ENCODE data around the gene RPS6KA2. TPM values are rescaled to one million over a fixed set of nuclear protein-coding genes. Genes with fewer than 3 reads are reported as not detected.

Gene RPS6KA2
- total RNA-seq, 4 donors from 2014 or later, result 43.9 to 161 (median 82.7) TPM

DNA sequence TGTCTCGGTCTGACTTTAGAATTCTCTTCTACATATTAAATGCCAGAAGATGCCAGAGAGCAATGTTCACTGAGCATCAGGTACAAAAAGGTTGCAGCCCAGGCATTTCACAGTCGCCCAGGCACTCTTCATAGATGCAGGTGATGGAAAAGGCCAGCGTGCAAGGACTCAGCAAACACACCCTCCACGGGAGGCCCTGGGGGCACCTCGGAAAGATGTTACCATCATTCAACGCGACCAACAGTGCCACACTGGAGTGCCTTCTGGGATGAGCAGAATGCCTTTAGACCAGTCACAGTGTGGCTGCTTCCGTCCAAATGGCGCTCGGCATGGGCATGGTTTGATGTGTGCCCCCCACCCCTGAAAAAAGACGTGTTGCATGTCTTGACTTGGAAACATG, 36.0 kb downstream of the RPS6KA2 start:
- TF ChIP-seq, protein P1, sequence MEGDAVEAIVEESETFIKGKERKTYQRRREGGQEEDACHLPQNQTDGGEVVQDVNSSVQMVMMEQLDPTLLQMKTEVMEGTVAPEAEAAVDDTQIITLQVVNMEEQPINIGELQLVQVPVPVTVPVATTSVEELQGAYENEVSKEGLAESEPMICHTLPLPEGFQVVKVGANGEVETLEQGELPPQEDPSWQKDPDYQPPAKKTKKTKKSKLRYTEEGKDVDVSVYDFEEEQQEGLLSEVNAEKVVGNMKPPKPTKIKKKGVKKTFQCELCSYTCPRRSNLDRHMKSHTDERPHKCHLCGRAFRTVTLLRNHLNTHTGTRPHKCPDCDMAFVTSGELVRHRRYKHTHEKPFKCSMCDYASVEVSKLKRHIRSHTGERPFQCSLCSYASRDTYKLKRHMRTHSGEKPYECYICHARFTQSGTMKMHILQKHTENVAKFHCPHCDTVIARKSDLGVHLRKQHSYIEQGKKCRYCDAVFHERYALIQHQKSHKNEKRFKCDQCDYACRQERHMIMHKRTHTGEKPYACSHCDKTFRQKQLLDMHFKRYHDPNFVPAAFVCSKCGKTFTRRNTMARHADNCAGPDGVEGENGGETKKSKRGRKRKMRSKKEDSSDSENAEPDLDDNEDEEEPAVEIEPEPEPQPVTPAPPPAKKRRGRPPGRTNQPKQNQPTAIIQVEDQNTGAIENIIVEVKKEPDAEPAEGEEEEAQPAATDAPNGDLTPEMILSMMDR (IDR thresholded peaks at IDR 0.05; ENCODE audit: low read depth), result no peak

DNA sequence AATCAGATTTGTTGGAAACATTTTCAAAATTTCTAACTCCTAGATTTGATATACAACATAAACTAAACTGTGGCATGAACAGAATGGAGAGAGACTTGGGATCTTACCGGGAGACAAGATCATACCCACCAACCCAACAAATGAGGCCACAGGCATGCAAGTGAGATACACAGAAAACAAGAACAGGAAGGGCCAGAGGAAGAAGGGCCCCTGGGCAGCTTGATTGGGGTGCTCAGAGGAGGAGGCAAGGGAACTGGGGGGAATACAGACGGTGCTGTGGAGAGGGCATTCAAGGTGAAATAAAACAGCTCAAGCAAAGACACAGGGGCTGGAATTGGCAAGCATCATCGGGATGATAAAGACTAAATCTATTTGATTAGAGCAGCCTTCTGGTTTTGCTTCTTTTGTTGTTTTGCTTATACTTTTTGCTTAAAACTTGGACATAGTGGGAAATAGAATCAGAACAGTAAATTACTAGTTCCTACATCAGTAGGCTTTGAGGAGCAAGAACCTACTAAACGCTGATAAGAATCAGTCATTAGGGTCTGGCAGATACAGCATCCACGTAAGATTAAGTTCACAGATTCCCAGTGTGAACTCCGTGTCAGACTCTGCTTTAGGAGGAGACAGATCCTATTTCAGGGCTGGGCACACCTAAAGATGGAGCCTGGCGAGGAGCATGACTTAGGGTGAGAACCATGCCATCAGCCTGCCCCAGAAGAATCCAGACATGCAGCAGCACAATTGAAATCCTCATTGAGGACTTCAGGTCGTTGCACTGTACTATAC, 37.1 kb downstream of the RPS6KA2 start:
- TF ChIP-seq, protein P1 (IDR thresholded peaks at IDR 0.05; ENCODE audit: low read depth), result no peak

DNA sequence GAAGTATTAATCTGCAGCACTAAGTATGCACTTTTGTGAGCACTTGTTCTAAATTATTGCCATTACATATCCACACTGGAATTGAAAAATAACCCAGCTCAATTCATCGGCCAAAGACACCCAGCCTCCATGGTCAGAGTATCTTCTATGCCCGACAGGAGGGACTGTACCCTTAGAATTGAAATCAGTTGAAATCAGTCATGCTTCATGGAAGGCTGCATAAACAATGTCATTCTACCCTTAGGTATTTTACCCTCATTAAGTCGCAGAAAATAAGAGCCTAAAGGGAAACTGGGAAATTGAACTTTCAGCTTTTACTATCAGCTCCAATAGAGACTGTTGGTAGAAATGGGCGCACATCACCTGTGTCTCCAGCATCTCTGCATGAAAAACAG, 37.7 kb downstream of the RPS6KA2 start:
- TF ChIP-seq, protein P1 (IDR thresholded peaks at IDR 0.05; ENCODE audit: low read depth), result no peak

DNA sequence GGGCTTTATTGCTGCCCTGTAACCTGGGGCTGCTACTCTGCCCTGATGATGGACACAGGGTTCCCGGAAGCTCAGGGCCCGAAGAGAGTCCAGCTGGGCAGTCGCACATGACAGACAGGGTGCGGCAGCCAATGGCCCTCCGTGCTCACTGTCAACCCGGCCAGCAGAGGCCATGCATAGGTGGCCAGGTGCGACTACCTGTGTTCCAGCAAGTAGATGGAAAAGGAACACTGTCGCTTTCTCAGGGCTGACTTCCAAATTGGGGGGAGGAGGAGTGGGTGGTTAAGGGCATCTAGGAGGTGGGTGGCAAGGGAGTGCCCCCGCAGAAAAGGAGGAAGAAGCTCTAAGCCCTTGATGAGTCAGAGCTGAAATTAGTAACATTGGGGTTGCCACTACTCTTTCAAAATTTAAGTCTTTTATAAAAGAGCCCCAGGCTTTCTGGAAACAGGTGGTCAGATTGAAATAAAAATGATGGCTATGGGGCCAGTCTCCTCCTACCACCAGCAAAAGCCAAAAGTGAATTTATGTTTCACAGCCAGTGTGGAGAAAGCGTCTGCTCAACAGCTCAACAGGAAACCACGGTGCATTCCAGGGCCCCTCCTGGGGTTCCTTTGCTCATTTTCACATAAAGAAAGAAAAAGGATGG, 38.2 kb downstream of the RPS6KA2 start:
- TF ChIP-seq, protein P1 (IDR thresholded peaks at IDR 0.05; ENCODE audit: low read depth), result no peak

DNA sequence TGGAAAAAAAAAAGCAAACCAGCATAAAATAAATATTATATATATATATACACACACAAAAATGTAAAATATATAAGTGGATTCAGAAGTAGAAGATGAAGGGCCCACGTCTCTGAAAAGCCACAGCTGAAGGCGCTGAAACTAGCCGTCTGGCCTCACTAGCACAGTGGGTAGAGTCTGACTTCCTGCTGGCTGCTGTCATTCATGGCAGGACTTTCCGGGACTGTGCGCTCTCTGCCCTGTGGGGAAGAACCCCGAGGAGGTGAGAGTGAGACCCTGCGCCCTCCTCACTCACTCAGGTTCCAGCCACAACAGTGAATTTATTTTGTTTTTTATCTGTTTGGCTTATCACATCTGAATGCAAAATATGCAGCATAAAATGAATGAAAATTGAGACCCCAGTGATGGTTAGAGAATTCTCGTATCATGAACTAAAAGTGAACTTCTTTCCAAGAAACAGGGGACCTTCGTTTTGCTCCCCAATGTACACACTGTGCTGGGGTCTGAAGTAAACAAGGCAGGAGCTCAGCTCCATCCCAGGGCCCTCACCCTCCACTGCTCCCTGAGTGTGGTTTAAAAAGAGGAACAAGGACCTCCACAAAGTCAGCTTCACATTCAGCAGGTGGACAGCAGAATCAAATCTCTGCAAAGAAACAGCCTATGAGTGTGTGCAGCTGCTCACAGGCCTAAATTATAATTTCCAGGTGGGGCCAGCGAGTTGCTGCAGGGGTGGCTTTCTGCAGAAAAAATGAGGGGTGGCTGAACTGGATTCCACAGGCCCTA, 39.2 kb downstream of the RPS6KA2 start:
- TF ChIP-seq, protein P1 (IDR thresholded peaks at IDR 0.05; ENCODE audit: low read depth), result no peak

DNA sequence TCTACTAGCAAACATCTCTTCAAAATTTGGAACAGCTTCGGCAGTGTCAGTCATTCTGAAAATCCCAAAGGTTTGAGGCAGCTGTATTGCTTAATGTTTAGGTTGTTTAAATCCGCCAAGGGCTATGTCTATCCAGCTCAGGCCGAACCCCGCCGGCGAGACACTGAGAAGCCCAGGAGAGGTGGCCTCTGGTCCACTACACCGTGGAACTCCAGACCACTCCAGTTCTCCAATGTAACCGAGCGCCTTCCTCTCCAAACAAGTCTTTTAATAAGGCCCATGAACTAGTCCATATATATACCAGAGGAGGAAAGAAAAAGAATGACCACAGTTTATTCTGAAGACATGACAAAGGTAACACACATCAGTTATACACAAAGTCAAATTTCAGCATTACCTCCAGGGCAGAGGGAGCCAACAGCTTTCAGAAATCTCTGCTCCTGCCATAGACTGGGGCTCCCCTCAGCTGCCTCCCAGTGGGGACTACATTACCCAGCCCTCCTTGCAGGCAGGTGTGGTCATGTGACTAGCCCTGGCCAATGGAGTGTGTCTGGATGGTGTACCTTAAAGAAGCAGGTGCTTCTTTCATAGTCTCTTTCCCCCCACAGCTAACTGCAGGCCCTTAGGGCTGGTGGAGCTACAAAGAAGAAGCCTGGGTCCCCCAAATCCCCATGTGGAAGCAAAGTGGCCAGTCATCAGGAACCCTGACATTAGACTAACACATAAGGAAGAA, 40.5 kb downstream of the RPS6KA2 start, which contains the start of gene RAMACL:
Gene RAMACL (minus strand): TSS at position 255 of the 733 bp plus-strand sequence. CDS start 201 bp downstream, at position 54.
- TF ChIP-seq, protein P1 (IDR thresholded peaks at IDR 0.05; ENCODE audit: low read depth), result no peak

Data from subcutaneous adipose tissue (tissue), 4 donors.